ENCODE results near the gene PDILT.

The PDILT gene

GRCh38 chr16:20402651-20403050 is 1.9 kb downstream of the PDILT start:
- H3K36me3 ChIP-seq (ENCODE audit: control insufficient read depth in 2 of 2, insufficient read depth in 1 of 2, low read length in 2 of 2): no peaks in the 10 kb centered on the region
- ChIA-PET CTCF (interaction anchor here (1.4 kb wide), 1 partner anchor 18 kb away, joined by 4 read pairs; no protein-coding TSS in a partner anchor), POLR2A (no interaction called here)
- no peak overlapping the region for H3K27ac ChIP-seq (ENCODE audit: extremely low read depth, low read depth, low read length)
- no peak overlapping the region for H3K4me3 ChIP-seq (ENCODE audit: low read depth, low read length)
- H3K9me3 ChIP-seq (ENCODE audit: control insufficient read depth, insufficient read depth, low read depth, low read length): no peaks in the 10 kb centered on the region
- H3K4me1 ChIP-seq (ENCODE audit: control insufficient read depth, insufficient read depth, low read length): no peaks in the 10 kb centered on the region
- no peak for TF ChIP-seq ZBTB1 (tag by site-specific recombination; IDR thresholded peaks at IDR 0.05)
- TF ChIP-seq ZNF623 (tag by site-specific recombination; IDR thresholded peaks at IDR 0.05): no peak
- TF ChIP-seq PBX3 (CRISPR knock-in tag; IDR thresholded peaks at IDR 0.05): no peak
- TF ChIP-seq ZNF544 (tag by site-specific recombination; IDR thresholded peaks at IDR 0.05): no peak
- no peak for TF ChIP-seq ZNF639 (tag by site-specific recombination; IDR thresholded peaks at IDR 0.05)
- no peak for TF ChIP-seq ZNF747 (tag by site-specific recombination; IDR thresholded peaks at IDR 0.05)
- no peak for TF ChIP-seq SCRT2 (tag by site-specific recombination; IDR thresholded peaks at IDR 0.05)
- no peak for TF ChIP-seq ZNF274 (IDR thresholded peaks at IDR 0.05; ENCODE audit: low read length)
- TF ChIP-seq ZNF274 (tag by site-specific recombination; IDR thresholded peaks at IDR 0.05; ENCODE audit: borderline replicate concordance): no peak
- TF ChIP-seq KLF1 (tag by site-specific recombination; IDR thresholded peaks at IDR 0.05): no peak
- TF ChIP-seq ZNF239 (tag by site-specific recombination; IDR thresholded peaks at IDR 0.05): no peak
- TF ChIP-seq ZNF585B (tag by site-specific recombination; IDR thresholded peaks at IDR 0.05): no peak
- TF ChIP-seq ZNF677 (tag by site-specific recombination; IDR thresholded peaks at IDR 0.05): no peak
- no peak for TF ChIP-seq ZNF266 (tag by site-specific recombination; IDR thresholded peaks at IDR 0.05; ENCODE audit: low read depth)
- TF ChIP-seq ZBTB8A (tag by site-specific recombination; IDR thresholded peaks at IDR 0.05): no peak
- no peak for TF ChIP-seq ZNF785 (tag by site-specific recombination; IDR thresholded peaks at IDR 0.05)
- no peak for TF ChIP-seq ZNF18 (tag by site-specific recombination; IDR thresholded peaks at IDR 0.05)
- no peak for TF ChIP-seq YY2 (tag by site-specific recombination; IDR thresholded peaks at IDR 0.05)
- no peak for TF ChIP-seq FEZF1 (tag by site-specific recombination; IDR thresholded peaks at IDR 0.05)

GRCh38 chr16:20401475-20402016 is 3.0 kb downstream of the PDILT start:
- H3K27ac ChIP-seq (ENCODE audit: extremely low read depth, low read depth, low read length): no peak overlapping the region
- TF ChIP-seq ZNF18 (tag by site-specific recombination; IDR thresholded peaks at IDR 0.05): no peak
- no peak for TF ChIP-seq ZNF707 (tag by site-specific recombination; IDR thresholded peaks at IDR 0.05)
- TF ChIP-seq ZNF473 (tag by site-specific recombination; IDR thresholded peaks at IDR 0.05): no peak
- TF ChIP-seq ZNF280D (tag by site-specific recombination; IDR thresholded peaks at IDR 0.05): no peak
- TF ChIP-seq ZBTB11 (tag by site-specific recombination; conservative IDR thresholded peaks at IDR 0.05; ENCODE audit: low read depth): no peak
- TF ChIP-seq ZNF580 (tag by site-specific recombination; IDR thresholded peaks at IDR 0.05): no peak

More at GRCh38 chr16:20401475-20402016, 3.0 kb downstream of the PDILT start:
- H3K9me3 ChIP-seq (ENCODE audit: control insufficient read depth, insufficient read depth, low read depth, low read length): no peaks in the 10 kb centered on the region
- POLR2A ChIA-PET: no interaction called here
- H3K4me1 ChIP-seq (ENCODE audit: control insufficient read depth, insufficient read depth, low read length): no peaks in the 10 kb centered on the region
- H3K36me3 ChIP-seq (ENCODE audit: control insufficient read depth in 2 of 2, insufficient read depth in 1 of 2, low read length in 2 of 2): no peaks in the 10 kb centered on the region
- CTCF ChIA-PET: interaction anchor here (0.6 kb wide), 1 partner anchor 16 kb away, joined by 3 read pairs; no protein-coding TSS in a partner anchor
- H3K4me3 ChIP-seq (ENCODE audit: low read depth, low read length): no peak overlapping the region

Data from HEK293 (cell line).